ENCODE measurements around the gene HMGN5.

The HMGN5 gene

GRCh38 chrX:81114757-81115156 lies 87.0 kb downstream of the HMGN5 start:
- DNase-seq: no peak

DNA sequence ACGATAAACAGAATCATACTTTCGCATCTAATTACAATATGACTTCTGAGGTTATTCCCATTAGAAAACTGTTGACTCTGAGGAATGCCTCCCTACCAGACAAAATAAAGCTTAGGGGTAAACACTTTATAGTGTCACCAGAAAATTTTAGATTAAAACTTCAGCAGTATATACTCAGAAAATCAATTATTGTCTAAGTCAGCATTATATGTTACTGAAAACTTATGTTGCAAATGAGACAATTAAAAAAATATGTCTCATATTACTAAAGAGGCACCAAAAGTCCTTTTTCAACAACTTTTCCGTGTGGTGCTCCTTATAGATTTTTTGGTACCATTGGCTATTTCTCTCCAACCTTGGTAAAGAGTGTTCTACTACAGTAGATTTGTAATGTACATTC lies 91.4 kb downstream of the HMGN5 start:
- DNase-seq: no peak

- DNase-seq: no peak
These were observed 119.1 kb downstream of the HMGN5 start for GRCh38 chrX:81082649-81083048.

Measured in hematopoietic multipotent progenitor cell treated with erythropoietin and hydrocortisone succinate and interleukin-3 and kit ligand, for 4 days (in vitro differentiated cells).